Muscle of leg (tissue), 11 donors: ENCODE results near the gene ARHGAP9. TPM values are rescaled to one million over a fixed set of nuclear protein-coding genes. Genes with fewer than 3 reads are reported as not detected.

Experiments
- DNase-seq: peaks from one replicate; pipeline ENCODE4 v3.0.0; 2013
- H3K27ac ChIP-seq: one replicate; pipeline ENCODE4 v1.5.1; 2013; ENCODE audit warnings: mild to moderate bottlenecking, low read length, control low read depth
- H3K27me3 ChIP-seq: one replicate; pipeline ENCODE4 v1.6.1; 2013; ENCODE audit warnings: low read length; ENCODE audit not compliant: control insufficient read depth, insufficient read depth
- H3K36me3 ChIP-seq: one replicate; pipeline ENCODE4 v1.6.1; 2013; ENCODE audit warnings: low read length; ENCODE audit not compliant: control insufficient read depth, insufficient read depth
- H3K4me1 ChIP-seq: one replicate; pipeline ENCODE4 v1.6.1; 2013; ENCODE audit warnings: low read length; ENCODE audit not compliant: control insufficient read depth, insufficient read depth
- H3K4me3 ChIP-seq: one replicate; pipeline ENCODE4 v1.5.1; 2013; ENCODE audit warnings: low read length, control low read depth
- H3K9me3 ChIP-seq: replicated peaks from 2 replicates; pipeline ENCODE4 v1.6.1; 2013; ENCODE audit warnings: low read depth, low read length; ENCODE audit not compliant: control insufficient read depth
- WGBS: methylation state at CpG from one replicate; pipeline ENCODE4 v1.1.5; 2013; ENCODE audit warnings: missing lambda C conversion rate; ENCODE audit not compliant: insufficient coverage; 5-methylcytosine and 5-hydroxymethylcytosine counted together
- polyA plus RNA-seq, 8 donors: library from polyadenylated mRNA; unstranded; fragments of 120-200 nt; gene quantifications; one replicate each; pipeline versions ENCODE4 v1.2.1 to v1.2.3, GENCODE V29; 2013; ENCODE audit warnings: inconsistent platforms in 1 of 8, low replicate concordance in 1 of 8; ENCODE audit not compliant: insufficient read length in 8 of 8, insufficient read depth in 1 of 8
- total RNA-seq: library from RNA; stranded (reverse); fragments of 120-200 nt; gene quantifications from one replicate; pipeline ENCODE4 v1.2.4, GENCODE V29; 2013

Gene ARHGAP9
- total and polyA plus RNA-seq, 9 donors, result 3.6 to 6.9 (median 5.3) TPM

DNA sequence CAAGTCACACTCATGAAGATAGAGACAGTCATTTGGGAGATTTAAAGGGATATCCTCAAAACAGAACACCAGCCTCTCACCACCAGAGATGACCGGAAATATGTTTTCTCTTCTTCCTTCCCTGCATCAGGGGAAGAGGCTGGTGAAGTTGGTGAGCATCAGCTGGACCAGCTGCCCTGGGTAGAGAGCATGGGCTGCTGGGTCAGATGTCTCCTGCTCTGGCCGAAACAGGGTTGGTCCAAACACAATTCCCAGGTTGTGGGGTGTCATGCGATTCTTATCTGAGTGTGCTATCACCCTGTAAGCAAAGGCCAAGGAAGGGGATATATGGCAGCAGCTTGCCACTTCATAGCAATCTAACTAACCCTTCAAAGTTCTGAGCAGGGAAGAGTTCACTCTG lies 7.3 kb downstream of the ARHGAP9 start:
- H3K36me3 ChIP-seq, result peaks cover 22% of the 10 kb centered on the region

GRCh38 chr12:57471661-57472060 lies 8.0 kb downstream of the ARHGAP9 start:
- no peaks in the 10 kb centered on the region for H3K9me3 ChIP-seq
- H3K36me3 ChIP-seq, result peaks cover 22% of the 10 kb centered on the region
- peaks cover 16% of the 10 kb centered on the region for H3K4me1 ChIP-seq
- no peak for DNase-seq
- H3K27me3 ChIP-seq, result peaks cover 46% of the 10 kb centered on the region
- no peak overlapping the region for H3K4me3 ChIP-seq
- WGBS, result 80% methylated on average over 2 of the region's 3 CpGs
- no peak overlapping the region for H3K27ac ChIP-seq

More for the DNA sequence above, 7.3 kb downstream of the ARHGAP9 start:
- H3K27me3 ChIP-seq, result peaks cover 54% of the 10 kb centered on the region
- H3K27ac ChIP-seq, result no peak overlapping the region
- peaks cover 16% of the 10 kb centered on the region for H3K4me1 ChIP-seq
- DNase-seq, result no peak
- no CpG with 5 or more reads among the region's 3 CpGs for WGBS
- H3K4me3 ChIP-seq, result no peak overlapping the region
- H3K9me3 ChIP-seq, result no peaks in the 10 kb centered on the region

- H3K27me3 ChIP-seq, result peaks cover 41% of the 10 kb centered on the region
These were observed 8.6 kb downstream of the ARHGAP9 start for GRCh38 chr12:57470970-57471656.

DNA sequence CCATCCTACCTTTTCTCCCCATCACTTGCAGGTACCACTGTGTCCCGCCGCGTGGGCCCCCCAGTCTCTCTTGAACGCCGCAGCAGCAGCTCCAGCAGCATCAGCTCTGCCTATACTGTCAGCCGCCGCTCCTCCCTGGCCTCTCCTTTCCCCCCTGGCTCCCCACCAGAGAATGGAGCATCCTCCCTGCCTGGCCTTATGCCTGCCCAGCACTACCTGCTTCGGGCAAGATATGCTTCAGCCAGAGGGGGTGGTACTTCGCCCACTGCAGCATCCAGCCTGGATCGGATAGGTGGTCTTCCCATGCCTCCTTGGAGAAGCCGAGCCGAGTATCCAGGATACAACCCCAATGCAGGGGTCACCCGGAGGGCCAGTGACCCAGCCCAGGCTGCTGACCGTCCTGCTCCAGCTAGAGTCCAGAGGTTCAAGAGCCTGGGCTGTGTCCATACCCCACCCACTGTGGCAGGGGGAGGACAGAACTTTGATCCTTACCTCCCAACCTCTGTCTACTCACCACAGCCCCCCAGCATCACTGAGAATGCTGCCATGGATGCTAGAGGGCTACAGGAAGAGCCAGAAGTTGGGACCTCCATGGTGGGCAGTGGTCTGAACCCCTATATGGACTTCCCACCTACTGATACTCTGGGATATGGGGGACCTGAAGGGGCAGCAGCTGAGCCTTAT lies 9.2 kb downstream of the ARHGAP9 start:
- Histone ChIP-seq H3K9me3 (no peaks in the 10 kb centered on the region), H3K27me3 (peaks cover 34% of the 10 kb centered on the region)

More at GRCh38 chr12:57470970-57471656, 8.6 kb downstream of the ARHGAP9 start:
- peaks cover 12% of the 10 kb centered on the region for H3K4me1 ChIP-seq
- H3K27ac ChIP-seq, result no peak overlapping the region
- H3K4me3 ChIP-seq, result no peak overlapping the region
- DNase-seq, result no peak
- H3K9me3 ChIP-seq, result no peaks in the 10 kb centered on the region
- H3K36me3 ChIP-seq, result peaks cover 22% of the 10 kb centered on the region
- WGBS, result 83% methylated on average over 1 of the region's 4 CpGs

GRCh38 chr12:57469296-57470164 lies 10.1 kb downstream of the ARHGAP9 start:
- no peak for DNase-seq
- Histone ChIP-seq H3K36me3 (peaks cover 29% of the 10 kb centered on the region), H3K27ac (no peak overlapping the region), H3K9me3 (no peaks in the 10 kb centered on the region), H3K4me3 (no peak overlapping the region), H3K4me1 (no peaks in the 10 kb centered on the region), H3K27me3 (peaks cover 27% of the 10 kb centered on the region)
- 87% methylated on average over 8 of the region's 10 CpGs for WGBS

More for the DNA sequence above, 9.2 kb downstream of the ARHGAP9 start:
- no peak overlapping the region for H3K4me3 ChIP-seq
- 92% methylated on average over 13 of the region's 14 CpGs for WGBS
- peaks cover 26% of the 10 kb centered on the region for H3K36me3 ChIP-seq
- no peak overlapping the region for H3K27ac ChIP-seq
- DNase-seq, result no peak
- peaks cover 5% of the 10 kb centered on the region for H3K4me1 ChIP-seq

DNA sequence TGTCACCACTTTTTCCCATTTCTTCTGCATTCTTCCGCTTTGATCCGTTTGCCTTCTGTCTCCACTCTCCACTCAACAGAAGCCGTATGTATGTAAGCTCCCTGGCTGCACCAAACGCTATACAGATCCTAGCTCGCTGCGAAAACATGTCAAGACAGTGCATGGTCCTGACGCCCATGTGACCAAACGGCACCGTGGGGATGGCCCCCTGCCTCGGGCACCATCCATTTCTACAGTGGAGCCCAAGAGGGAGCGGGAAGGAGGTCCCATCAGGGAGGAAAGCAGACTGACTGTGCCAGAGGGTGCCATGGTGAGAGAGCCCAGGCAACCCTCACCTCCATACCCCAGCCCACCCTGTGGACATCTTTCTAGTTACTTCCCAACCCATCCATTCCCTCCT lies 11.8 kb downstream of the ARHGAP9 start:
- H3K4me1 ChIP-seq, result peaks cover 7% of the 10 kb centered on the region
- H3K4me3 ChIP-seq, result no peak overlapping the region
- 81% methylated on average over 10 of the region's 11 CpGs for WGBS
- peaks cover 14% of the 10 kb centered on the region for H3K27me3 ChIP-seq
- H3K27ac ChIP-seq, result no peak overlapping the region
- peaks cover 32% of the 10 kb centered on the region for H3K36me3 ChIP-seq
- no peak for DNase-seq
- H3K9me3 ChIP-seq, result no peaks in the 10 kb centered on the region

GRCh38 chr12:57467212-57467874 lies 12.3 kb downstream of the ARHGAP9 start:
- no peak for DNase-seq
- H3K9me3 ChIP-seq, result no peaks in the 10 kb centered on the region
- H3K4me1 ChIP-seq, result peaks cover 13% of the 10 kb centered on the region
- peaks cover 32% of the 10 kb centered on the region for H3K36me3 ChIP-seq
- no peak overlapping the region for H3K4me3 ChIP-seq
- H3K27me3 ChIP-seq, result peaks cover 9% of the 10 kb centered on the region
- no peak overlapping the region for H3K27ac ChIP-seq
- 91% methylated on average over 12 of the region's 12 CpGs for WGBS

DNA sequence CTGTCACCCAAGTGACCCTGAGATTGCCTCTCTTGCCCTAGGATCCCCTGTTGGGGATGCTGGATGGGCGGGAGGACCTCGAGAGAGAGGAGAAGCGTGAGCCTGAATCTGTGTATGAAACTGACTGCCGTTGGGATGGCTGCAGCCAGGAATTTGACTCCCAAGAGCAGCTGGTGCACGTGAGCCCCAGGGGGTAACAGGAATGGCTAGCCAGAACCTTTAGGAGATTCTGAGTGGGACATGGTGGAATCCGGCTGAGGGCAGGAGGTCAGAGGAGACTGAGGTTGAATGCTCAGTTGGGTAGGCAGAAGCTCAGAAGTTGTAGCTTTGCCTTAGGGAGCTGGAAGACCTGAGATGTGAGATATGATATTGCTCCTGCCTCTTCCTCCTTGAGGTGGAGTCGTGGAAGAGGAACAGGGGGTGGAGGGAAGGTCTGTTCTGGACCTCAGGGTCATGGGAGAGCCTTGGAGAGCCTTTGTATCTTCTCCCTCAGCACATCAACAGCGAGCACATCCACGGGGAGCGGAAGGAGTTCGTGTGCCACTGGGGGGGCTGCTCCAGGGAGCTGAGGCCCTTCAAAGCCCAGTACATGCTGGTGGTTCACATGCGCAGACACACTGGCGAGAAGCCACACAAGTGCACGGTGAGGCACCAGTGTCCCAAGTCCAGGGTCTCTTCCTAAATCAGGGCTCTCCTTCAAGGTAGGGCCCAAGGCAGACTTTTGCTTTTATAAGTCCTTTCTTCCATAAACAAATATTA lies 13.7 kb downstream of the ARHGAP9 start:
- Histone ChIP-seq H3K4me3 (no peak overlapping the region), H3K9me3 (no peaks in the 10 kb centered on the region), H3K4me1 (peaks cover 25% of the 10 kb centered on the region), H3K27me3 (peaks cover 16% of the 10 kb centered on the region), H3K36me3 (peaks cover 27% of the 10 kb centered on the region), H3K27ac (no peak overlapping the region)
- WGBS, result 81% methylated on average over 11 of the region's 14 CpGs
- no peak for DNase-seq

GRCh38 chr12:57465030-57465746 lies 14.5 kb downstream of the ARHGAP9 start:
- Histone ChIP-seq H3K27me3 (peaks cover 24% of the 10 kb centered on the region), H3K27ac (no peak overlapping the region), H3K4me3 (no peak overlapping the region), H3K4me1 (peaks cover 32% of the 10 kb centered on the region), H3K36me3 (peaks cover 24% of the 10 kb centered on the region), H3K9me3 (no peaks in the 10 kb centered on the region)
- WGBS, result 100% methylated on average over 1 of the region's 6 CpGs
- DNase-seq, result no peak
